SK-N-MC (cell line): ENCODE data around the gene PLCD3.
"Not testable (repeated sequence)": the region's sequence is repeated elsewhere in the genome, so short reads cannot be mapped to it uniquely, and the experiment has no call there.

Experiments
- DNase-seq: peaks from one replicate; pipeline ENCODE4 v3.0.0-alpha.2; 2011; ENCODE audit warnings: low read depth, low spot score
- H3K27ac ChIP-seq: fragments of 200-600 bp; sonication (generic); 2 replicates; pipeline ENCODE4 v1.5.1; 2016; ENCODE audit warnings: mixed run types
- H3K36me3 ChIP-seq: fragments of 200-600 bp; sonication (generic); 2 replicates; pipeline ENCODE4 v1.6.1; 2017; ENCODE audit warnings: antibody characterized with exemption, low read length, mixed read lengths; ENCODE audit not compliant: insufficient read depth
- H3K4me3 ChIP-seq: fragments of 200-600 bp; sonication (generic); 2 replicates; pipeline ENCODE4 v1.5.1; 2016
- H3K9ac ChIP-seq: fragments of 200-600 bp; sonication (generic); 2 replicates; pipeline ENCODE4 v1.8.0; 2017; ENCODE audit warnings: mixed run types, mixed read lengths; ENCODE audit not compliant: insufficient read length
- H3K9me3 ChIP-seq: fragments of 200-600 bp; sonication (generic); 2 replicates; pipeline ENCODE4 v1.6.1; 2017; ENCODE audit warnings: low read depth, mild to moderate bottlenecking, antibody characterized with exemption, low read length, moderate library complexity, mixed read lengths
- EZH2 ChIP-seq: fragments of 200-600 bp; sonication (generic); IDR thresholded peaks from one replicate; pipeline ENCODE4 v1.6.1; 2017; ENCODE audit warnings: antibody characterized with exemption
- FOXP2 ChIP-seq: optimal IDR thresholded peaks from 2 replicates; pipeline ENCODE3; 2011; ENCODE audit warnings: mild to moderate bottlenecking, moderate library complexity; ENCODE audit not compliant: insufficient read depth; ENCODE audit errors: extremely low read length, control extremely low read depth
- POLR2AphosphoS5 ChIP-seq: IDR thresholded peaks from 2 replicates; pipeline ENCODE4 v1.6.1; 2012; ENCODE audit warnings: mild to moderate bottlenecking, low read depth, low read length, borderline replicate concordance

Gene PLCD3

GRCh38 chr17:45129940-45130680, 2.2 kb downstream of the PLCD3 start:
- Histone ChIP-seq H3K36me3 (no peaks in the 10 kb centered on the region), H3K9me3 (no peaks in the 10 kb centered on the region), H3K27ac (no peak overlapping the region), H3K4me3 (no peak overlapping the region), H3K9ac (no peak overlapping the region)
- TF ChIP-seq POLR2AphosphoS5 (no peak), FOXP2 (no peak), EZH2 (no peak)
- DNase-seq: no peak

GRCh38 chr17:45129426-45129939, 2.8 kb downstream of the PLCD3 start:
- H3K27ac ChIP-seq: no peak overlapping the region
- no peaks in the 10 kb centered on the region for H3K36me3 ChIP-seq
- H3K9me3 ChIP-seq: no peaks in the 10 kb centered on the region
- TF ChIP-seq EZH2: no peak
- TF ChIP-seq POLR2AphosphoS5: no peak
- TF ChIP-seq FOXP2: no peak
- no peak for DNase-seq
- H3K4me3 ChIP-seq: no peak overlapping the region
- no peak overlapping the region for H3K9ac ChIP-seq

DNA sequence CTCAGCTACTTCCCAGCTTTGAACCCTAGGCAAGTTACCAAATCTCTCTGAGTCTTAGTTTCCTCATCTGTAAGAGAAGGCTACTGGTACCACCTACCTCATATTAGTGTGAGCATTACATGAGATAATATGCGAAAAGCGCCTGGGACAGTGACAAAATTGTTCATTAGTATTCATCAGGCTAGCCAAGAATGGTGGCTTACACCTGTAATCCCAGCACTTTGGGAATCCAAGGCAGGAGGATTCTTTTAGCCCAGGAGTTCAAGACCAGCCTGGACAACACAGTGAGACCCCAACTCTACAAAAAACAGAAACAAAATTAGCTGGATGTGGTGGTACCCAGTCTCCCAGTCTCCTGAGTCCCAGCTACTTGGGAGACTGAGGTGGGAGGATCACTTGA, 3.3 kb downstream of the PLCD3 start:
- H3K9ac ChIP-seq: no peak overlapping the region
- no peak for TF ChIP-seq EZH2
- no peak for TF ChIP-seq FOXP2
- no peak for TF ChIP-seq POLR2AphosphoS5

GRCh38 chr17:45128331-45128730, 4.0 kb downstream of the PLCD3 start:
- Histone ChIP-seq H3K27ac (no peak overlapping the region), H3K9me3 (no peaks in the 10 kb centered on the region), H3K9ac (no peak overlapping the region), H3K4me3 (no peak overlapping the region), H3K36me3 (no peaks in the 10 kb centered on the region)
- no peak for TF ChIP-seq EZH2
- DNase-seq: no peak

More for the DNA sequence above, 3.3 kb downstream of the PLCD3 start:
- Histone ChIP-seq H3K36me3 (no peaks in the 10 kb centered on the region), H3K9me3 (no peaks in the 10 kb centered on the region), H3K27ac (no peak overlapping the region), H3K4me3 (no peak overlapping the region)
- no peak for DNase-seq

- Histone ChIP-seq H3K4me3 (no peak overlapping the region), H3K9me3 (no peaks in the 10 kb centered on the region), H3K36me3 (no peaks in the 10 kb centered on the region), H3K27ac (no peak overlapping the region), H3K9ac (no peak overlapping the region)
- DNase-seq: no peak
- no peak for TF ChIP-seq EZH2
- no peak for TF ChIP-seq FOXP2
- TF ChIP-seq POLR2AphosphoS5: no peak
These were observed 4.6 kb downstream of the PLCD3 start for GRCh38 chr17:45127548-45128300.

DNA sequence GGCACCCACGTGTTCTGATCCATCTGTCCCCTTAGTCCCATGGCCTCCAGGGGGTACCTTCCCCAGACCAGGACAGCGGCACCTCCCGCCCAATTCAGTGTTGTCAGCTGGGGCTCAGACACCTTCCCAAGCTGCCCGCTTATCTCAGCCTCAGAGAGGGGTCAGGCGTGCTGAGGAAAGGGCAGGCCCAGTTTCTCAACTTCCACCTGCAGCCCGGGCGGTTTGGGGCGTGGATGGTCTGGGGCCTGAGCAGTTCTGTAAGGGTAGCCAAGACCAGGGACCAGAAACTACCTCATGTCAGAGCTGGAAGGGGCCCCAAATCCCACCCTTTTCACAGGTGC, 5.1 kb downstream of the PLCD3 start:
- DNase-seq: no peak
- no peaks in the 10 kb centered on the region for H3K36me3 ChIP-seq
- no peak overlapping the region for H3K9ac ChIP-seq
- no peak overlapping the region for H3K4me3 ChIP-seq
- H3K9me3 ChIP-seq: no peaks in the 10 kb centered on the region
- TF ChIP-seq FOXP2 (no peak), POLR2AphosphoS5 (no peak), EZH2 (no peak)
- H3K27ac ChIP-seq: no peak overlapping the region

- DNase-seq: no peak
- TF ChIP-seq FOXP2 (no peak), EZH2 (no peak), POLR2AphosphoS5 (no peak)
- no peak overlapping the region for H3K4me3 ChIP-seq
- H3K27ac ChIP-seq: no peak overlapping the region
- H3K9ac ChIP-seq: no peak overlapping the region
- no peaks in the 10 kb centered on the region for H3K36me3 ChIP-seq
- H3K9me3 ChIP-seq: no peaks in the 10 kb centered on the region
These were observed 6.8 kb downstream of the PLCD3 start for GRCh38 chr17:45125509-45125908.

GRCh38 chr17:45124797-45125122, 7.6 kb downstream of the PLCD3 start:
- H3K4me3 ChIP-seq, H3K9me3 ChIP-seq, DNase-seq, H3K9ac ChIP-seq, H3K36me3 ChIP-seq, H3K27ac ChIP-seq: not testable (repeated sequence)

DNA sequence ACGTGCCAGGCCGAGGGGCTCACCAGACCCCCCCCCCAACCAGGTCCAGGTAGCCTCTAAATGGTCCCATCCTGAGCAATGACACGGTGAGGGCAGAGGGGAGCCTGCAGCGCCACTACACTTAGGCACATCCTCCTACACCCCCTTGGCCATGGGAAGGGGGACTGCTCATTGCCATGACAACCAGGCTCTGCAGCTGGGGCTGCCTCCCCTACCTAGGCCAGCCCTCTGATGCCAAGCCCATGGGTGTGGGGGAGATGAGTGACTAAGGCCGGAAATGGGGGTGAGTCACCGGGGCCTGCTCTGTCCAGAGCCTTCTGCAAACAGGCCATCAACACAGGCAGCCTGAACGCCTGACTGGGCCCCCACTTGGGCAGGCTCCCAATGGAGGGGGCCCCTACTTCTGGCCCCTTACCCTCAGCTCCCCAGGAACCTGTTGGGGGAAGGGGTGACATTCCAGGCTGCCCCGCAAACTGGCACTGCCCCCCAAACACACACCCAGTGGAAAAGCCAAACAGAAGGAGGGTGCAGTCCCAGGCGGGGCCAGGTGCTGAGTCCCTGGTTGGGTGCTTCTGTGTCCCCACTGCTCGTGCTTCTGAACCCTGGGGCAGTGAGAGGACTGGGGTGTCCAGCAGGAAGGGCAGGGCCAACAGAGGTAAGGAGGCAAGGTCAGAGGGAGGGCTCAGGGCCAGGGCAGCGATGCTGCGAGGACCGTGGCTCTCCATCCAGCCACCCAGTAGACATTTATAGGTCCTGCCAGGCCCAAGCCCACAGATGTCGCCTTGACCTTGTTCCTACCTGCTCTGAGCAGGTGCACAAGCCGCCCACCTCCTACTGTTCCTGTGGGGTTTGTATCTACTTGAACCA, 8.2 kb downstream of the PLCD3 start:
- Histone ChIP-seq H3K27ac (no peak overlapping the region), H3K9ac (no peak overlapping the region)
- TF ChIP-seq FOXP2: no peak
- no peak for TF ChIP-seq POLR2AphosphoS5
- no peak for TF ChIP-seq EZH2

More for the DNA sequence above, 8.2 kb downstream of the PLCD3 start:
- no peaks in the 10 kb centered on the region for H3K36me3 ChIP-seq
- no peaks in the 10 kb centered on the region for H3K9me3 ChIP-seq
- H3K4me3 ChIP-seq: no peak overlapping the region
- no peak for DNase-seq
